ENCODE results near the gene APOA4. TPM values are rescaled to one million over a fixed set of nuclear protein-coding genes. Genes with fewer than 3 reads are reported as not detected.
A peak's percentile ranks its signal among the peaks of the same experiment; 100 is the strongest.
"Not testable (repeated sequence)": the region's sequence is repeated elsewhere in the genome, so short reads cannot be mapped to it uniquely, and the experiment has no call there.

Gene APOA4
- total RNA-seq, 1 experiment from 2014 or later: not detected

DNA sequence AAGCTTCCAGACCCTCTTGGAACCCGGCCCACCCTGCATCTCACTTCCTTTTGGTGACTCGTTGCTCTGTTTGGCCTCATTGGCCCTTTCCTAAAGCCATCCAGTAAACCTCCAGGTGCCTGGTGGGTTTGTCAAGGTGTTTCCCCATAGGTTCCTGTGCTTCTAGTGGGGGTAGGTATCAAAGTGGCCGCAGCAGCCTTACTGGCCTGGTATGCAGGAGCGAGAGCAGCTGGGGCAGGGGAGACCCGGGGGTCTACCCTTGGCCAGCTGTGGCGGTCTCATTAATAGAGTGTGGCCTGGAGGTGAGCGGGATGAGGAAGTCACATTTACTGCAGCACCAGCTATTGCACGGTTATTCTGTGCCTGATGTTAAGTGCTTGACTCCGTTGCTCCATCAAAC lies 4.1 kb downstream of the APOA4 start:
- no peak for DNase-seq (ENCODE audit: low read depth, low spot score)
- in situ Hi-C loops (cut with HindIII; ENCODE audit: low pct_unique_long_range_greater_than_20kb, low sequenced_read_pairs): no loop called here

DNA sequence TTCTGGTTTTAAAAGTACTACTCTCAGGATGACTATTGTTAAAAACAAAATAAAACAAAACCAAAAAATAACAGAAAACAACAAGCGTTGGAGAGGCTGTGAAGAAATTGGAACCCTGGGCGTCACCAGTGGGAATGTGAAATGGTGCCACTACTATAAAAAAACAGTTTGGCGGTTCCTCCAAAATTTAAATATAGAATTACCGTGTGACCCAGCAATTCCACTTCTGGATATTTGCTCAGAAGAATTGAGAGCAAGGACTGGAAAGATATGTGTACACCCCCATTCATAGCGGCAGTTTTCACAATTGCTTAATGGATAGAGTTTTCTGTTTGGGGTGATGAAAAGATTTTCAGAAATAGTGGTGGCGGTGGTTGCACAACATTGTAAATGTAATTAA lies 8.6 kb downstream of the APOA4 start:
- in situ Hi-C loops (cut with HindIII; ENCODE audit: low pct_unique_long_range_greater_than_20kb, low sequenced_read_pairs): no loop called here
- DNase-seq (ENCODE audit: low read depth, low spot score): no peak

DNA sequence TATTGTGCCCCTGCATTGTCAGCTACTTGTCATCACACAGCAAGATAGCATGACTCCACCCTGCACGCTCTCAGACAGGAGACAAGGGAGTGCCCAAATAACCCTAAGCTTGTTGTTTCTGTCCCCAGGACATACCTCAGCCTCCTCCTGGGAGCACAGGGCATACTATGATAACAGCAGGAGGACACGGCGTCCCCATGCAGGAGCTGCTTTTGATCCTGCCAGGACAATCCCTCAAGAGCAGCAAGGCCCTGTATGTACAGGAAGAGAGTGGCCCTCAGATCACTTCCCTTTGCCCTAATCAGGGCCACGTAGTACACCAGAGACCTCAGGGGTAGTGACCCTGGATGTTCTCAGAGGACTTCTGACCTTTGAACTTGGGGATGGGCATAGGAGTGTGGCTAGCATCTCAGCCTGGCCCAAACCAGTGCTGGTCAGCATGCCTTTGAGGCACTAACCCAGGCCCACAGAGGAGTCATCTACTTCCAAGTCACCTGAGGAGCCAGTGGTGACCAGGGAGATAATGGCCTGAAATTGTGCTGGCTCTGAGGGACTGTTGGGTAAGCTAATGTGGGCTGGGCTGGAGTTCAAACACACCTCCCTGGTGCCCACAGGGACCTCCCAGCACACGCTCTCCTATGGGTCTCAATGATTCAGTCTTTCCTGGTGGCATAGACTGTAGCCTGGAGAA lies 9.2 kb downstream of the APOA4 start:
- in situ Hi-C loops (cut with HindIII; ENCODE audit: low pct_unique_long_range_greater_than_20kb, low sequenced_read_pairs): no loop called here
- no peak for DNase-seq (ENCODE audit: low read depth, low spot score)

DNA sequence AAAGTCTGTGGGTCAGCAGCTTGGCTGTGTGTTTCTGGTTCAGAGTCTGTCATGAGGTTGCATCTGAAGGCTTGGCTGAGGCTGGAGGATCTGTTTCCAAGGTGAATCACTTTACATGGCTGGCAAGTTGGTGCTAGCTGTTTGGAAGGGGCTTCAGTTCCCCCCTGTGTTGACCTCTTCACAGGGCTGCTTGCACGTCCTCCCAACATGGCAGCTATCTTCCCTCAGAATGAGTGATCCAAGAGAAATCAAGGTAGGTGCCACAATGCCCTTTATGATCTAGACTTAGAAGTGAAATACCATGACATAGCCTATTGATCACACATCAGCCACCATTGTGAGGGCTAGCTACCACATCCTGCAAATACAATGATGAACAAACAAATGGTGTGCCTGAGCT lies 9.9 kb downstream of the APOA4 start:
- in situ Hi-C loops (cut with HindIII; ENCODE audit: low pct_unique_long_range_greater_than_20kb, low sequenced_read_pairs): no loop called here
- DNase-seq (ENCODE audit: low read depth, low spot score): no peak

DNA sequence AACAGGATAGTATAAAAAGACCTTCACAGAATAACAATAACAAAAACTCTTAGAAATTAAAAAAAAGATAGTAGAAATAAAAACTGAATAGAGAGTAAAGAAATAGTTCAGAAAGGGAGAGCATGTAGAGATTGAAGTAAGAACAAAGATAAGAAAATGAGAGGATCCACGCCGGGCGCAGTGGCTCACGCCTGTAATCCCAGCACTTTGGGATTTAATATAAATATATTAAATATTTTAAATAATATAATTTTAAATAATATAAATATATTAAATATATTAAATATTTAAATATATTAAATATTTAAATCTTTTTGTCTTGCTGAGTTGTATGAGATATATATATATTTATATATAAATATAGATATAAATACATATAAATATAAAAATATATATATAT lies 11.0 kb downstream of the APOA4 start:
- in situ Hi-C loops (cut with HindIII; ENCODE audit: low pct_unique_long_range_greater_than_20kb, low sequenced_read_pairs): no loop called here
- no peak for DNase-seq (ENCODE audit: low read depth, low spot score)

DNA sequence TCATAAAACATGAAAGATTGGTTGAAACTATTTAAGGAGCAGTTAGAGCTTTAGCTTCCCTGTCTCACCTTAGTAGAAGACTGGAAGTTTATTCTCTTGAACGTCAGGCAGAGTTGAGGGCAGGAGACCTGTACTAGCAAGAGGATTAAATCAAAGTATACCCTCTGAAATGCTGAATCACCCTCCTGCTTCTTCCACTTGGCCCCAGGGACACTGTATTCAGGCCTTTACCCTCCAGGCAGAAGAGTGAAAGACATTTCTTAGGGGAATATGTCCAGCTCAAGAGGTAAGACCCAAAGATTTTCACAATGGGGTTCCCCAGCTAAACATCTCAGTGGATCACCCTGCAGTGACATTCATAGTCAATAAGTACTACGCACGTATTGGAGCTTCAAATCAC lies 11.9 kb downstream of the APOA4 start:
- DNase-seq (ENCODE audit: low read depth, low spot score): no peak
- in situ Hi-C loops (cut with HindIII; ENCODE audit: low pct_unique_long_range_greater_than_20kb, low sequenced_read_pairs): no loop called here

DNA sequence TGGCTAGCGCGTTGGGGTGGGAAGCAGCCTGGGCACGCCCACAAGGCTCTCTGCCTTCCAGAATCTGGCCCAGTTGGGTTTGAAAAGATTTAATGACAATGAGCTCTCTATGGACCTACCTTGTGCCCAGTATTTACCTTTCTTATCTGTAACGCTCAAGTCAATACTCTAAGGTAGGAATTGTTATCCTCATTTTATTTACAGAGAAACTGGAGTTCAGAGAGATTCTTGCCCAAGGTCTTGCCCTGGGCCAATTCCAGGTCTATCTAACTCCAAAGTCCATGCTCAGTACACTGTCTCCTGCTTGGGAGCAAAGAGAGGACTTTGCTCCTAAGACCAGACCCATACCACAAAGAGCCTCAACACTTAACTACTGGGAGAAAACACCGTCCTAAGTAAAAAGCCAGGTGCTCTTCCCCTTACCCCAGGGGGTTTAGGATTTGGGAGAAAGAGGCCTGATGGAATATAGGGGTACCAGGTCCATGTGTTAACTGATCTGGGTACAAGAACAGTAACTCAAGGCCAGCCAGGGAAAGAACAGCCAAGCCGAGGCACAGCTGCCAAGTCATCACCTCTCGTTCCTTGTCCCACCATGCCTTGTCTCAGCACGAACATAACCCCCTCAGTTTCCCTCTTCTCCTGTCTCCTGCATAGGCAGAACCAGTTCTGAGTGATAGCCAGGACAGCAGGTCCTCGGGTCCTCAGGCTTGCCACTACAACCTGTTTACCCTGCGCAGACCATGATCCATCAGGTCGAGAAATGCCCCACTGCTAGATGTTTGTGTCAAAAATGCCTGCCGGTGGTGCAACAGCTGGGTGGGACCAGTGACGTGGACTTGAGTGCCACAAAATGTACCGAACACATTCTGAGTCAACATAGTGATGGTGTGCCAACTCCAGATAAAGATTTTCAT lies 14.6 kb downstream of the APOA4 start:
- in situ Hi-C loops (cut with HindIII; ENCODE audit: low pct_unique_long_range_greater_than_20kb, low sequenced_read_pairs): no loop called here
- DNase-seq (ENCODE audit: low read depth, low spot score): no peak

GRCh38 chr11:116807601-116808261 lies 15.4 kb downstream of the APOA4 start:
- in situ Hi-C loops (cut with HindIII; ENCODE audit: low pct_unique_long_range_greater_than_20kb, low sequenced_read_pairs): no loop called here

GRCh38 chr11:116804001-116804400 lies 19.1 kb downstream of the APOA4 start:
- no peak for DNase-seq (ENCODE audit: low read depth, low spot score)
- in situ Hi-C loops (cut with HindIII; ENCODE audit: low pct_unique_long_range_greater_than_20kb, low sequenced_read_pairs): no loop called here

More at GRCh38 chr11:116807601-116808261, 15.4 kb downstream of the APOA4 start:
- DNase-seq (ENCODE audit: low read depth, low spot score): no peak

DNA sequence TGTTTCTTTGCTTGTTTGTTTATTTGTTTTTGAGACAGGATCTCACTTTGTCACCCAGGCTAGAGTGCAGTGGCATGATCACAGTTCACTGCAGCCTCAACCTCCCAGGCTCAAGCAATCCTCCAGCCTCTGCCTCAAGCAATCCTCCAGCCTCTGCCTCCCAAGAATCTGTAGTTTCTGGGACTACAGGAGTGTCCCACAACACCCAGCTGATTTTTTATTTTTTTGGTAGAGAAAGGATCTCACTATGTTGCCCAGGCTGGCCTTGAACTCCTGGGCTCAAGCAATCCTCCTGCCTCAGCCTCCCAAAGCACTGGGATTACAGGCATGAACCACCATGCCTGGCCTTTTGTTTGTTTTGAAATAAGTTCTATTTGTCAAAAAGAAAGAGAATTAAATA lies 21.4 kb downstream of the APOA4 start:
- in situ Hi-C loops (cut with HindIII; ENCODE audit: low pct_unique_long_range_greater_than_20kb, low sequenced_read_pairs); DNase-seq (ENCODE audit: low read depth, low spot score): not testable (repeated sequence)

DNA sequence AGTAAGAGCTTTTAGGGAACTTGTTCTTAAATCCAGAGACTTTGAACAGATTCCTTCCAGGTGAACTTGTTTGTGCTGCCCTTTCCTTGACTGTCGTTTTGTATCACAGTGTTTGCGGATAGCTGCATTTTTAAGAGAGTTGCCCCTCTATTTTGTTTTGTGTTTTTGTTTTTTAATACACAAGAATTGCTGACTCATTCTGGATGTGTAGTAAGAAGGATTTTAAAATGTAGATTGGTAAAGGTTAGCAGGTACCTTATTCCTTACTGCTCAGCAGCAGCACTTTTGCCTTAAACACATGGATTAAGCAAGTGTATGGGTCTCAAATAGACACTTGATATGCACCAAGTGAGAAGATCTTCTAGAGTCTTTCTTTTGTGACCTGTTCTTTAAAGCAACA lies 22.5 kb downstream of the APOA4 start:
- no peak for DNase-seq (ENCODE audit: low read depth, low spot score)
- in situ Hi-C loops (cut with HindIII; ENCODE audit: low pct_unique_long_range_greater_than_20kb, low sequenced_read_pairs): no loop called here

- in situ Hi-C loops (cut with HindIII; ENCODE audit: low pct_unique_long_range_greater_than_20kb, low sequenced_read_pairs): no loop called here
- DNase-seq (ENCODE audit: low read depth, low spot score): no peak
These were observed 24.7 kb downstream of the APOA4 start for GRCh38 chr11:116798368-116798767.

DNA sequence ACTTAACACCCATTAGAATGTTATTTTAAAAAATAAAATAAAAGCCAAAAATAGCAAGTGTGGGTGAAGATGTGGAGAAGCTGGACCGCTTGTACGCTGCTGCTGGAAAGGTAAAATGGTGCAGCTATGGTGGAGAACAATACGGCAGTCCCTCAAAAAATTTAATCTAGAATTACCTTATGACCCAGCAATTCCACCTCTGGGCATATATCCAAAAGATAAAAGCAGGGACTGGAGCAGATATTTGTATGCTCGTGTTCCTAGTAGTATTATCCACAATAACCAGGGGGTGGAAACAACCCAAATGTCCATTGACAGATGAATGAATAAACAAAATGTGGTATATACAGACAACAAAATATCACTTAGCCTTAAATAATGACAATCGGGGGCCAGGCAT lies 25.3 kb downstream of the APOA4 start:
- in situ Hi-C loops (cut with HindIII; ENCODE audit: low pct_unique_long_range_greater_than_20kb, low sequenced_read_pairs): no loop called here
- DNase-seq (ENCODE audit: low read depth, low spot score): no peak

- DNase-seq (ENCODE audit: low read depth, low spot score): no peak
- in situ Hi-C loops (cut with HindIII; ENCODE audit: low pct_unique_long_range_greater_than_20kb, low sequenced_read_pairs): no loop called here
These were observed 26.6 kb downstream of the APOA4 start for GRCh38 chr11:116796548-116796947.

DNA sequence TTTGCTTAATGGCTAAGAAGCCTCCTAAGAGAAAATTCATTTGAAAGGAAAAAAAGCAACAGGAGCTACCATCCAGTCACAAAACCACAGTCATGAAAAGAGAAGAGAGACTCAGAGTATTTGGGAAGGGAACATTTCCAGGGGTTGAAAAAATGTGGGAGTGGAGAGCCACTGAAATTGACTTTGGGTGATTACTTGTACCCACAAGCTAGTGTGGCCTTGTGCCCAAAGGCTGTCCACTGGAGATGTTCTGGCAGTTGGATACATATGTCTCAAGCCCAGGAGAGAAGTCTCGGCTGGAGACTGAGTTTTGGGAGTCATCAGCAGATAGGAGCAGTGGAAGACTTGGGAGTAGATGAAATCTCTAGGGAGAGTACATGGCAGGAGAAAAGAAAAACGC lies 28.3 kb downstream of the APOA4 start:
- in situ Hi-C loops (cut with HindIII; ENCODE audit: low pct_unique_long_range_greater_than_20kb, low sequenced_read_pairs): no loop called here
- DNase-seq (ENCODE audit: low read depth, low spot score): no peak

DNA sequence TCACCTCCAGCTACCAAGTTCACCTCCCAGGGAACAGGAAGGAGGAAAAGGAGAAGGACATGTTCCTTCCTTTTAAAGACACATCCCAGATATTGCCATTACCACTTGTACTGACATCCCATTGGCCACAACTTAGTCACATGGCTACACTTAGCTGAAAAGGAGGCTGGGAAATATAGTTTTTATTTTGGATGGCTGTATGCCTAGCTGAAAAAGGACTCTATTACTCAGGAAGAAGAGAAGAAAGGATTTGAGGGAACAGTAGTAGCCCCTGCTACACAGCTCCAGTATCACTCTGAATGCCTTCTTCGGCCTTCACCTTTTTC lies 29.4 kb downstream of the APOA4 start:
- DNase-seq (ENCODE audit: low read depth, low spot score): peak; percentile 32
- in situ Hi-C loops (cut with HindIII; ENCODE audit: low pct_unique_long_range_greater_than_20kb, low sequenced_read_pairs): no loop called here

DNA sequence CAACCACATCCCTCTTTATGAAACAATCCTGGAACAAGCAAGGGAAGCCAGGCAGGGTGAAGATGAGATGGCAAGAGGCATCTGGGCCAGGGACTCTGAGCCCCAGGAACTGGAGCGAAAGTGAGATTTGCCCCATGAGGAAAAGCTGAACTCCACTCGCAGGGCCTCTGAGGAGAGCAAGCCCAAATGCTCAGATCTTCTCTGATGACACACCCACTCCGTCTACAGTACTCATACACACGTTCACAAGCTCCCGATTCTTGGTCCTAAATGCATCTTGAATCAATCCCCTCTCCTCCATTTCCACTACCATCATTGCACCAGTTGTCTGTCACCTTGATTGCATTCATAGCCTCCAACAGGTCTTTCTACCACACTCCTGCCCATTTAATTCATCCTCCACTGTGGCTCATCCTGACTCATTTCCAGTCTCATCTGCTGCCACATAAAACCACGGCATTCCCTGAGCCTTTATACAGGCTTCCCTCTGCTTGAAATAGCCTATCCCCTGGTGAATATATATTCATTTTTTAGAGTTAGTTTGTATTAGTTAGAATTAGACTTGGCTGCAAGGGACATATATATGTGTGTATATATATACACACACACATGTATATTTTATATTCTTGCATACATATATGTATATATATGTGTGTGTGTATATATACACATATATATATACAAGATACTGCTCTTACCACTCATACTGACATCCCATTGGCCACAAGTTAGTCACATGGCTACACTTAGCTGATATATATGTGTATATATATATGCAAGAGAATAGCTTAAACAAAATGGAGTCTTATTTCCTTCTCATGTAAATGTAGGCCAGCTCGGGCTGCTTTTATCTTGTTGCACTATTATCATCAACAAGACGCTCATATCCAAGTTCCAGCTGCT lies 30.0 kb downstream of the APOA4 start:
- in situ Hi-C loops (cut with HindIII; ENCODE audit: low pct_unique_long_range_greater_than_20kb, low sequenced_read_pairs): no loop called here

More for the DNA sequence above, 30.0 kb downstream of the APOA4 start:
- DNase-seq (ENCODE audit: low read depth, low spot score): no peak
